GM12891 (cell line): ENCODE measurements around the gene DYRK4.

Experiments
- PAX5 ChIP-seq: IDR thresholded peaks from 2 replicates; pipeline ENCODE4 v1.6.1; 2011; ENCODE audit warnings: low read length, moderate library complexity, mild to moderate bottlenecking; ENCODE audit not compliant: insufficient read depth, severe bottlenecking
- POLR2A ChIP-seq: IDR thresholded peaks from 2 replicates; pipeline ENCODE4 v1.6.1; 2011; ENCODE audit warnings: low read depth, low read length, control low read depth
- POLR2AphosphoS5 ChIP-seq: IDR thresholded peaks from 2 replicates; pipeline ENCODE4 v1.6.1; 2011; ENCODE audit warnings: low read depth, low read length, control low read depth
- TAF1 ChIP-seq: IDR thresholded peaks from 2 replicates; pipeline ENCODE4 v1.6.1; 2011; ENCODE audit warnings: low read depth, low read length, control low read depth

GRCh38 chr12:4653691-4654090 lies 91.7 kb downstream of the DYRK4 start:
- TF ChIP-seq PAX5 (no peak), POLR2AphosphoS5 (no peak), POLR2A (no peak), TAF1 (no peak)
